ENCODE measurements around the gene HOXA5. TPM values are rescaled to one million over a fixed set of nuclear protein-coding genes. Genes with fewer than 3 reads are reported as not detected.

HOXA5 gene
- total and polyA plus RNA-seq, 10 of the 15 experiments (the other 5 are each of a cell fraction or from before 2014, with no cell fraction given) = 0.05 to 0.13 TPM; not detected in 8

GRCh38 chr7:27157702-27158431 lies 14.4 kb upstream of the HOXA5 start:
- ChIA-PET SMC1A (ENCODE audit: uncharacterized antibody, unreplicated experiment) (interaction anchor here (0.6 kb wide), 1 partner anchor 647 kb away, joined by 3 read pairs; no protein-coding TSS in a partner anchor), CTCF (interaction anchor here (0.8 to 3.1 kb wide), 3 partner anchors 304 to 475 kb away, joined by 3 to 21 read pairs (median 3); no protein-coding TSS in a partner anchor)
- no peak for DNase-seq (ENCODE audit: low read depth, low spot score)

More at GRCh38 chr7:27157702-27158431, 14.4 kb upstream of the HOXA5 start:
- Histone ChIP-seq H3K4me3 (no peak overlapping the region), H3K79me2 (ENCODE audit: control insufficient read depth, insufficient read depth, low read length) (no peaks in the 10 kb centered on the region), H3K4me1 (ENCODE audit: control insufficient read depth, insufficient read depth, low read length) (no peaks in the 10 kb centered on the region), H3K27ac (ENCODE audit: control insufficient read depth, insufficient read depth) (no peak overlapping the region), H2AFZ (ENCODE audit: control insufficient read depth, low read depth, low read length) (no peak overlapping the region), H3K27me3 (replicated peaks in 1 of 2; ENCODE audit: control insufficient read depth in 2 of 2, insufficient read depth in 2 of 2, low read length in 1 of 2) (peaks cover 19 to 48% of the 10 kb centered on the region in 2 experiments), H3K4me2 (ENCODE audit: control insufficient read depth, insufficient read depth) (no peak overlapping the region), H4K20me1 (ENCODE audit: control insufficient read depth, insufficient read depth) (no peaks in the 10 kb centered on the region), H3K9ac (ENCODE audit: control insufficient read depth, insufficient read depth, low read length) (no peak overlapping the region), H3K36me3 (ENCODE audit: control insufficient read depth in 2 of 2, insufficient read depth in 2 of 2, low read length in 1 of 2) (no peaks in the 10 kb centered on the region), H3K9me3 (replicated peaks; ENCODE audit: control insufficient read depth, insufficient read depth, low read length) (no peaks in the 10 kb centered on the region; the same call in 2 of the 3 replicates)
- ATAC-seq = no peak
- no peak for FAIRE-seq
- 5% methylated on average over 23 of the region's 30 CpGs for WGBS (ENCODE audit: insufficient coverage, insufficient replicate concordance, low lambda C conversion rate, missing lambda C conversion rate)
- no peak for TF ChIP-seq ZBTB11 (CRISPR knock-in tag; IDR thresholded peaks at IDR 0.05)
- TF ChIP-seq SIN3A (IDR thresholded peaks at IDR 0.05; ENCODE audit: low read depth, low read length) = no peak
- TF ChIP-seq HDAC6 (IDR thresholded peaks at IDR 0.05; ENCODE audit: unreplicated experiment) = no peak
- BruUV-seq (replicated peaks) = no TSS peak
- POLR2A ChIA-PET = no interaction called here
- RAD21 ChIA-PET (ENCODE audit: unreplicated experiment) = no interaction called here
- intact Hi-C loops (cut with micrococcal nuclease; ENCODE audit: unreplicated experiment) (no loop called here), in situ Hi-C loops (cut with MboI) (loop anchor here (5.0 to 25.0 kb wide), 3 partner anchors 791 to 1296 kb away; no protein-coding TSS in a partner anchor)
